Left cardiac atrium (tissue), 4 donors: ENCODE data around the gene MATN1. TPM values are rescaled to one million over a fixed set of nuclear protein-coding genes. Genes with fewer than 3 reads are reported as not detected.

ENCODE experiments used
- ATAC-seq, 2 donors: fragments of 200-7000 bp; cut with Tn5 transposase; one replicate each; pipeline ENCODE4 v1.9.1; 2020; ENCODE audit warnings: mild to moderate bottlenecking in 2 of 2, moderate library complexity in 2 of 2
- DNase-seq: peaks from one replicate; pipeline ENCODE4 v3.0.0-alpha.2; 2020
- intact Hi-C, 2 donors: fragments of 100-400 bp; cut with DNase I; formaldehyde crosslinking; loops; one replicate each; pipeline versions ENCODE4 v1.14.1 to v1.15.1; 2022 to 2023
- total RNA-seq, 2 donors: library from RNA; stranded (reverse); fragmentation: NEBNext Ultra II Directional; extraction: Animal tissue kit (Norgen Biotek cat#: 25700); gene quantifications; one replicate each; pipeline ENCODE4 v1.2.1, GENCODE V29; 2021
- donor health status: DM: no; HTN: yes; CAD: no.
- donor health status: DM: no; HTN: yes; CAD: no; lungs with severe emphysema.
- donor health status: DM: yes; HTN: yes; CAD: no.
- donor health status: Dilated cardiomyopathy.

MATN1 gene
- total RNA-seq, 2 donors from 2014 or later, result not detected

DNA sequence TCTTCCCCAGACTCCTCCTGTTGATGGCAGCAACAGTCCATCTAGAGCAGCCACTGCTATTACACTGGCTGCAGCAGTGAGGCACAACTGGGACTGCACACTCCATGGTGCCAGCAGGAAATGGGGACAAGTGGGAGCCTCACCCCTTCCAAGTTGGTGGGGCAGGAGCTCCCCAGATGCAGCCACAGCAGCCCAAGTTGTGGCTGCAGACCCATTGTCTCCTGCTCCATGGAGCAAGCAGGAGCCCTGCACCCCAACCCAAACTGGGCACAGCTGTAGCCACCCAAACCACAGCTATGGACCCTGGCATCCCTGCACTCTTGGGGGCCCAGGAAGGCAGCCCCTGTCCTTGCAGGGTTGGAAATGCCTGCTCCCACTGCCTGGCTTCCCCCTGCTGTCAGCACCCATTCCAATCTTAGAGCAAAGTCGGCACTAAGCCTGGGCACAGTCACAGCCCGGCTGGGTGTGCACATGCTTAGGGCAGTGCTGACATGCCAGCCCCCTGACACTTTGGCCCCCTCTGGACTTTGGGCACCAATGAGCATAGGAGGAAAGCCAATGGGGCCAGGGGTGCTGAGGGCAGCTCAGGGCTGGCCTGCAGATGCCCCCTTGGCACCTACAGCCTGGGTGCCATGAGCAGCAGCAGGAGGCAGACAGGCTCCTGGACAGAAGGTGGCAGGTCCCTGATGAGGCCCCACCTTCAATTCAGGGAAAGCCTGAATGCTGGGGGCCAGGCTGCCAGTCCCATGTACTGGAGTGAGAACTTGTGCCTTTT lies 44.0 kb downstream of the MATN1 start:
- ATAC-seq (no peak), DNase-seq (no peak)
- intact Hi-C loops, result no loop called here

DNA sequence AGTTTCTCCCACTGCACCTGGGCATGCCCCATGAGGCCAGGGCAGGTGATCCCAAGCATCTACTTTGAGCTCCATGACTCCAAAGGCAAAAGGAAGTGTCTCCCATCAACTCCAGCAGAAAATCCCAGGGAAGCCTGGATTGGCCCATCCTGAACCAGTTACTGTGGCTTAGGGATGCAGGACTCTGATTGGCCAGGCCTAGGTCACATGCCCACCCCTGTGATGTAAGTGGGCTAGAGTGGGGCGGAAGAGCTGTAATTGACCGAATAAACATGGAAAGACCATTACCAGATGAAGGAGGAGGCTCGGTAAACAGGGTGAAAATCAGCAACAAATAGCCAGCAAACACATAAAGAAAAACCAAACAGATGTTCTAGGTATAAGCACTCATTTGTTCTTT lies 45.2 kb downstream of the MATN1 start:
- ATAC-seq (no peak), DNase-seq (no peak)
- intact Hi-C loops, result no loop called here

DNA sequence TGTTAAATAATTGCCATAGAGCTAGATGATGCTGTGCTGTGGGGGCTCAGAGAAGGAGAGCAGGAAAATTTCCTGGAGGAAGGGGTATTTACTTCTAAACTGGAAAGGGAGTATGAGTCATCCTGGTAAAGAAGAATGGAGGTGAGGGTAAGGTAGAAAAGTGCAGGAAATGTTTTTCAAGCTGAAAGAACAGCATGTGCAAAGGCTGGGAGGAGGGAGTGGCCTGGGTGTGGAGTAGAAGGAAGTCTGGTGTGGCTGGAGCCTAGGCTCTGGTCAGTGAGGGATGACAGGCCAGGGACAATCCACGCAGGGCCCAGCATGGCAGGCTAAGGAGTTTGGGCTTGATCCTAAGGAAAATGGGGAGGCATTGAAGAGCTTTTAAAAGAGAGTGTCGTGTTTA lies 45.9 kb downstream of the MATN1 start:
- no peak for ATAC-seq
- intact Hi-C loops, result no loop called here
- no peak for DNase-seq

DNA sequence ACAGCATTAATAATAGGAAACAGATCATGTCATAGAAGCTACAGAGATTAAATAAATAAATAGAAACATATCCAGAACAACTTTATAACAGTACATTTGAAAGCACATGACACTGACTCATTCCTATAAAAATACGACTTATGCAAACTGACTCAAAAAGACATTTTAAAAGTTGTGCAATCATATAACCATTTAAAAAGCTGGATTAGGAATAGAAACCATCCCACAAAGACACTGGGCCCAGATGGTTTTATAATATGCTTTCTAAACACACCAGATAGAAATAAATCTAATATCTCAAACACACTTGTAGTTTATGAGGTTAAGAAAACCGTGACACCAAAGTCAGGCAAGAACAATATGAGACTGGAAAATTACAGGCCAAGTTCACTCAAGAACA lies 47.6 kb downstream of the MATN1 start:
- DNase-seq (no peak), ATAC-seq (no peak)
- intact Hi-C loops, result no loop called here

DNA sequence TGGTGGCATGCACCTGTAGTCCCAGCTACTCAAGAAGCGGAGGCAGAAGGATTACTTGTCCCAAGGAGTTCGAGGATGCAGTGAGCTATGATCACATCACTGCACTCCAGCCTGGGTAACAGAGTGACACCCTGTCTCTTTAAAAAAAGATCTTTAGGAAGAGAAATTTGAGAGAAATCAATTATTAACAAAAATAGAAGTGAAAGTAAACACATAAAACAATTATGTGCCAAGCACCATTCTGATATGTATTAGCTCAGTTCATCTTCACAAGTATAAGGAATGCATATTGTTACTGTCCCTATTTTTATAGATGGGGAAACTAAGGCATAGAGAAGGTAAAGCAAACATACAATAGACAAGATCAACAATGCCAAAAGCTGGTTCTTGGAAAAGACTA lies 48.1 kb downstream of the MATN1 start:
- DNase-seq, result no peak
- intact Hi-C loops, result no loop called here
- ATAC-seq, result no peak

DNA sequence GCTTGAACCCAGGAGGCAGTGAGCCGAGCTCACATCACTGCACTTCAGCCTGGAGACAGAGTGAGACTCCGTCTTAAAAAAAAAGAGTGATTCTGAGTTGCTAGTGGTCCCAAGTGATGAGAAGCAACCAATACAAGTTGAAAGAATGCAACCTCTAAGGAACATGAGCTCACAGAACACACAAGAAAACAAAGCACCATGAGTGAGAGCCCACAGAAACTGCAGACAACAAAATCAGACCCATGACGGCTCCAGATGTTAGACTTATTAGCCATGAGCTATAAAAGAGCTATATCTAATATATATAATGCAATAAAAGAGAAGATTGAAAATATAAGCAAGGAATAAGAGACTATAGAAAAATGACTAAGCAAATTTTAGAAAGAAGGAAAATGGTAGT lies 50.0 kb downstream of the MATN1 start:
- DNase-seq (no peak), ATAC-seq (no peak)
- intact Hi-C loops, result no loop called here

DNA sequence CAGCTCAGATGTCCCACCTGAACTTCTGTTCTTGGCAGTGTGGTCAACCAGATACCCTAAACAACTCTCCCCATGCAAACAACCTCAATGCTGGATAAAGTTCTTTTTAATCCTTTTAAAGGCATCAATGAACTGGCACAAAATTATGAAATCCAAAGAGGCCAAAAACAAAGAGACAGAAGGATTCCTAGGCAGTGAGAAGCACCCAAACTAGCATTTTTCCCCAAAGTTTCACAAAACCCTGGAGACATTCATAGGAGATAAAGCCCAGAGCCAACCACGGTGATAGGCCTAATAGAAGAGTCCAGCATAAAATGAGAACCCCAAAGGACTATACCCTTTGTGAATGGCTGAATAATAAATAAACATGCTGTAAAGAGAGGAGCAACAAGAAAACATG lies 50.7 kb downstream of the MATN1 start:
- intact Hi-C loops, result no loop called here
- ATAC-seq, result no peak
- no peak for DNase-seq

DNA sequence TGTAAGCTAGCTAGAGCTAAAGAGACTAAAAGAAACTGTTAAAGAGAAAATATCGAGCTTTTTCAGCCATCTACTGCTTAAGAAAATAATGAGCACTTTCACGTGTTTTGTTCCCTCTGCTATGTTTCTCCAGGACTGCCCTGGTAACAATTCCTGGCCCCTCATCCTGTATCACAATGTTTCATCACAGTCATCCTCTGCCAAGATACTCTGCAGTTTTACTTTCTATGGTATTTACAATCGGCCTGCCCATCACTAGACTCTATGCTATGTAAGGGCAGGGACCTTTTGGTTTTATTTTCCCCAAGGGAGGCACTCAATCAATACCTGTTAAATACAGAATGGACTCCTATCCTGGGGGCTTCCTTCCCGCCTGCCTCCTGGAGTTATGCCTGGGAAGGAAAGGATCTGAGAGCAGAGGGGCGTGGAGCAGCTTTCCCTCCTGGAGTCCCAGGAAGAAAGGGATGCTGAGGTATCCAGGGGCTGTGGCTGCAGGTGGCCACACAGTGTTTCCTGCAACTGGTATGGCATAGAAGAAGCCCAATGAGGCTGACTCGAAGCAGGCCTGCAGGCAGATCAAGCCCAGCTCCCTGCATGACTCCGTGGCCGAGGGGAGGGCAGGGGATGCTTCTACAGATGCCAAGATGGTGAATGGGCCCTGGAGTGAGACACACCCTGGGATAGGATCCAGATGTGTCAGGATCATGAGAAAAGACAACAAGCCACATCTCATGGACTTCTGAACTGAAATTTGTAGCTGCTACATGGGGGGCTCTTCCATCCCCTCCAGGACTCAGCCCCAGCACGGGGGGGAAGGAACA lies 52.9 kb downstream of the MATN1 start:
- intact Hi-C loops, result no loop called here
- ATAC-seq (no peak), DNase-seq (no peak)

DNA sequence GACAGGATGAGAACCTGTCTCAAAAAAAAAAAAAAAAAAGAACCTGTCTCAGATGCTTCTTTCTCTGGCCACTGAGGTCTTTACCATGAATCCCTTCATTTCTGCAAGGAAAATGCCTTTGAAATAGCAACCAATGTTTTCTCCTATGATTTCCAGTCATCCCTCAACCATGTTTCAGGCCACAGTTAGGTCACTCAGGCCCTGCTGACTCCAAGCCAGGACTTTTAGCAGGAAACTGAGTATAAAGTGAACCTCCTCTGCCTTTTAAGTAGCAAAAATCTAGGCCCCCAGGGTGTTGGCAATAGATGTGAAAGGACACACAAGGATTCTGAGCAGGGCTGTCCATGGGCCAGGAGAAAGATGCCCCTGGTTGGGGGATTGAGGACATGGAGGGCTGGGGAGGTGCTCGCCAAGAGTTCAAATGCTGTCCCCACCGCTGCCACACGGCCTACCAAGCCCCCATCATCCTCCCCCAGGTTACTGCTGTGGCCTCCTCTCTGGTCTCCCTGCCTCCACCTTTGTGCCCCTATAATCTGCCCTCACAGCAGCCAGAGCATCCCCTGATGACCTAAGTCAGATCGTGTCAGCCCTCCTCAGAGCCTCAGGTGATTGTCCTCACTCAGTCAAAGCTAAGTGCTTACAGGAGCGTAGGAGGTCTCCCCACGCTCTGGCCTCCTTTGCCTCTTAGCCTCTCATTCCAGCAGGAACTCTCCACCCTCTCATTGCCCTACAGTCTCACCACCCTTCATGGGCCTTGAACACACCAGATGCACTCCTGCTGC lies 54.6 kb downstream of the MATN1 start:
- no peak for ATAC-seq
- DNase-seq, result no peak
- intact Hi-C loops, result no loop called here

DNA sequence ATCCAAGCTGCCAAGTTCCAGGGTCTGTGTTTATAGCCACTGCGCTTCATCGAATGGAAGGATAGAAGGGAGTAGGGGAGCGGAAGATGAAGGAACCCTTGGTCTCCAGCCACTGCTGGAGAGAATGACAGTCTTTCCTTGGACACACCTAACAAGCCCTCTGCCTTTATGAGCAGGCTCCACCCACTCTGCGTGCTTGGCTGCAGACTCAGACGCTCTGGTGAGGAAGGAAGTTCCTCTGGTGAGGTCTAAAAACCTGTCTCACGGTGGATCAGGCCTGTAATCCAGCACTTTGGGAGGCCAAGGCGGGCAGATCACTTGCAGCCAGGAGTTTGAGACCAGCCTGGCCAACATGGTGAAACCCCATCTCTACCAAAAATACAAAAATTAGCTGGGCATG lies 55.4 kb downstream of the MATN1 start:
- no peak for ATAC-seq
- intact Hi-C loops, result no loop called here
- DNase-seq, result no peak

DNA sequence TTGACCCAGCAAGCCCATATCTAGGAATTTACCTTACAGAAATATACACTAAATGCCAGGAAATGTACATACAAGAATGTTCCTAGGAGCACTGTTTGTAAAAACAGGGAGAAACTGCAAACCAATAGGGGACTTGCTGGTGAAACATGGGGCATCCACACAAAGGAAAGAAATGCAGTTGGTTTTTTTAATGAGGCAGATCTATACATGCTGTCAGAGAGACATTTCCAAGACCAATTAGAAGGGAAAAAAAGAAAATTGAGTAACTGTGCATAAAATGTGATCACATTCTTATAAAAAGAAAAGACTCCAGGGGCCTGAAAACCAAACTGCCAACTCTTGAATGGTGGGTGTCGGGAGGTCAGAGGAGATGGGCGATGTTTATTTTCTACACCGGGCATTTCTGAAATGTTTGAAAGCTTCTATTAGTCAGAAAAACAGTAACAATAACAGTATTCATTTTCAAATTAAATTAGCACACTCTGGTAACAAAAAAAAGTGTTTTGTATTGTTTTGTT lies 56.6 kb downstream of the MATN1 start:
- intact Hi-C loops, result no loop called here
- ATAC-seq (no peak), DNase-seq (no peak)

DNA sequence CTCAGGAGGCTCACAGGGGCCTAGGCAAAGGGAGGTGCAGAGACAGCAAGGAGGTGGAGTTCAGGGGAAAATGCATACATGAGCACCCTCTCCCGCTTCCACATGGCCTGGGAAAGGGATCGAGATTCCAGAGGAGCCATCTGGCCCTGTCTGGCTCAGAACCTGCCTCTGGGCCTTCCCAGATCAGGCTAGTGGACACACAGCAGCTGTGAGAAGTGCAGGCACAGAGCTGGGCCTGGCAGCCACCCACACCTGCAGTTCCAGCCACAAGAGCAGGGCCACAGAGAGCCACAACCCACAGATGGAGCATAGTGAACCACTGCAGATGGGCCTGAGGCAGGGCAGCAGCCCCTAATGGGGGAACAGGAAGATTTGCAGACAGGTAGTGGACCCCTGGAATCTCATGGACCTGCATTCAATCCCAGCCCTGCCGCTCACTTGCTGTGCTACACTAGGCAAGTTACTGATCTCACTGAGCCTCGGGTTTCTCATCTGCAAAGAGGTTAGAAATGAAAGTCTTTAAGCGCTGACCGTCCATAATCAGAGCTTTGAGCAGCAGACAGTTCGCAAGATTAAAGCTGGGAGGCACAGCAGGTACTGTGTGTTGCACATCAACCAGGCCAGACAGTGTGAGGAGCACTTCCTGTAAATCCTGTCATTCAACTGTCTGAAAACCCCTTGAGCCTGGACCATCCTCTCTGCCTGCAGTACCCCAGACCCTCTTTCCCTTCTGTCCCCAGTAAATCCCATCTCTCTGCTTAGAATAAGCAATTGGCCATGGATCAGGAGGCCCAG lies 58.0 kb downstream of the MATN1 start:
- no peak for DNase-seq
- intact Hi-C loops, result no loop called here
- ATAC-seq, result no peak

DNA sequence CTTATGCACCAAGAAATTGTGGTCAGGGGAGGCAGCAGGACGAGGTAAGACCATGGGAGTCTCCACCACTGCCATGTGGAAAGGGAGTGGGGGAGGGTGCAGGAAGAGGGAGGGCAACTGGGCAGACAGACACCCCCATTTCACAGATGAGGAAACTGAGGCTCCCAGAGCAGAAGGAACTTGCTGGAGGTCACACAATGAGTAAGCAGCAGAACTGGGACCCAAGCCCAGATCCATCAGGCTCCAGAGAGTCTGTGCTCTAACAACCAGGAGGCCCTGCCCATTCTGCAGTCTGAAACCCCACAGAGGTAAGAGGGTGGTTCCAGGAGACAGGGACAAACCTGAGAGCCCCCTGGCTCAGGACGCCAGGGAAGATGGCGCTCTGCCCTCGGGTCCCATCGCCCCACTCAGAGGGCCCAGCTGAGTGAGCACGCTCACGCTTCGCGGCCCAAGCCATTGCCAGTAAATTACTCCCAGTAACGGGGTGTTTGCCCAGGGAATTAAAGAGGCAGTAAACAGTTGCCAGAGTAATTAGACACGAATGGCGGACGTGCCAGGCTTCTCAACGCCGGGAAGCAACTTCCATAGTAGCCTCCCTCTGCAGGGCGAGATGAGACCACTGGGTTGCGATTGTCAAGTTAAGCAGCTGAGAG lies 59.2 kb downstream of the MATN1 start:
- intact Hi-C loops, result no loop called here
- DNase-seq (no peak), ATAC-seq (no peak)

DNA sequence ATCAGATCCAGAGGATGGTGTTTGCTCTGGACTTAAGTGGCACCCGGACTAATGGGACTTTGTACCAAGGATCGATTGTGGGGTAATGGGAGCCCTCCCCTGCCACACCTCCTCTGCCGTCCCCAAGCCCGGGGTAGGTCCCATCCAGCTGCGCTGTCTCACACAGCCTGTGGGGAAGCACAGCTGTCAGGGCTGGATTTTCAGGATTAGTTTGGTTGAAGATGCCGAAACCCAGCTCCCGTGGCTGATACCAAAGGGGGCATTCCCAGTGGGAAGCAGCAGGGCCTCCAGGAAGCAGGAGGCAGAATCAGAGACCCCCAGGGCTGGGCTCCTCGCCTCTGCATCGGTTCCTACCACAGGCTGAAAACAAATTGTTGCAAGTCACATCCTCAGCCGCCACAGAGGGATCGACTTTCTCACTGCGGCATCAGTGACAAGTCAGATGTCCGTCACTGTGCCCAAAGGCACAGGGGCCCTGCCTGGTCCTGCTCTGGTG lies 59.7 kb downstream of the MATN1 start:
- DNase-seq, result no peak
- no peak for ATAC-seq
- intact Hi-C loops, result no loop called here

DNA sequence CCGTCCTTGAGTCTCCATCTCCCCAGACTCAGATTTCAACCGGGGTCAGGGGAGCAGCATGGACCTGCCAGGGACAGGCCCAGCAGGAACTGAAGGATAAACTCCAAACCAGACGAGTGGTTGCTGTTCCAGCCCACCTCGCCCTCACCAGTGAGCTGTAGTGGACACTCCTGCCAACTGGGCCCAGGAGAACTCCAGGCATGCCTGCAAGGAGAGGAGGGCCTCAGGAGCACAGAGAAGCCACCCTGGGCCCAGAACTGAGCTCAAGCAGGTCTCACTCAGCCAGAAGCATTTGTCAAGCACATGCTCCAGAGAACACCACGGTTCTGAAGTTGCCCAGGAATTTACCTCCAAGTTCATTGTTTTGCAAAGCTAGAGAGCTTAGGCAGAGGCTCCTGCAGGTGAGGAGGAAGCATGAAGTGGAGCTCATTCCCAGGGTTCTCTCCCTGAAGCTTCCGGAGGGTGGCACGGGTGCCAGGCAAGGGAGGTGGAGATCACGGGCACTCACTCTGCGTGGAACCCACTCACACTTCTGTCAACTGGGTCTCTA lies 61.0 kb downstream of the MATN1 start:
- intact Hi-C loops, result no loop called here
- DNase-seq (no peak), ATAC-seq (no peak)

DNA sequence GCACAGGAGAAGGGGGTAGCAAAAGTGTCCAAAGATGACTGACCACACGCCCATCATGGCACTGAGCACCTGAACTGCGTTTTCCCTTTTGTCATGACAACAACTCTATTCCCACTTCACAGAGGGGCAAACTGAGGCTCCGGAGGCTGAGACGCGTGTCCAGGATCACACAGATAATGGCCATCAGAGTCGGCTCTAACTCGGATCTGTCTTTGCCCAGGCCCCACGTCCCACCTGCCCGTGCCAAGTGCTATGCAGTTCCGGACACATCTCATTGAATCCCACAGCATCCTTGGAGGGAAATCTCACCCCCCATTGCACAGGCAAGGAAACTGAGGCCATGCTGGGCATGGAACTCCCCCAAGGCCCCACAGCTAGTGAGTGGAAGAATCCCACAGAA lies 62.1 kb downstream of the MATN1 start:
- ATAC-seq, result no peak
- DNase-seq, result no peak
- intact Hi-C loops, result no loop called here
